HG03025 (cell line): Measurements from ENCODE around the gene DDX31.

Experiments
- ATAC-seq: cut with Tn5 transposase; IDR thresholded peaks from one replicate; pipeline ENCODE4 v1.9.1; 2021; ENCODE audit warnings: mild to moderate bottlenecking, moderate library complexity; ENCODE audit not compliant: unreplicated experiment, low FRiP score

DDX31 gene

GRCh38 chr9:132638240-132638639, 31.5 kb downstream of the DDX31 start:
- ATAC-seq, result no peak

GRCh38 chr9:132637801-132638200, 32.0 kb downstream of the DDX31 start:
- no peak for ATAC-seq

DNA sequence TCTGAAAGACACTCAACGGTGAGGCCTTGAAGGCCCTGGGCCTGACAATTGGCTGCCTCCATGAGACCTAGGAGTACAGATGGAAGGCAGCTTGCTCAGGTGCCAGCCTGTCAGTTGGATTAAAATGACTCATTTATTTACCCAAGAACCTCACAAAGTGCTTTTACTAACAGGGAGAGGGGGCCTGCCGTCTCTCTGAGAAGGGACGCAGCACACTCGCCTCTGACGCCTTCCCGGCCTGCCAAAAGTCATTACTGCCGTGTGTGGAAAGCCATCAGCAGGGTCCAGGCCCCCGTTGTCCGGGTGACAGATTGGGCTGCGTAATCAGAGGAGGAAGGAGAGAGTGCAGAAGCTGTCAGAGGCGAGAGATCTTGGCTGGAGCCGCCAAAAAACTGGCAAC, 32.4 kb downstream of the DDX31 start:
- ATAC-seq, result no peak

GRCh38 chr9:132634327-132634726, 35.5 kb downstream of the DDX31 start:
- no peak for ATAC-seq

DNA sequence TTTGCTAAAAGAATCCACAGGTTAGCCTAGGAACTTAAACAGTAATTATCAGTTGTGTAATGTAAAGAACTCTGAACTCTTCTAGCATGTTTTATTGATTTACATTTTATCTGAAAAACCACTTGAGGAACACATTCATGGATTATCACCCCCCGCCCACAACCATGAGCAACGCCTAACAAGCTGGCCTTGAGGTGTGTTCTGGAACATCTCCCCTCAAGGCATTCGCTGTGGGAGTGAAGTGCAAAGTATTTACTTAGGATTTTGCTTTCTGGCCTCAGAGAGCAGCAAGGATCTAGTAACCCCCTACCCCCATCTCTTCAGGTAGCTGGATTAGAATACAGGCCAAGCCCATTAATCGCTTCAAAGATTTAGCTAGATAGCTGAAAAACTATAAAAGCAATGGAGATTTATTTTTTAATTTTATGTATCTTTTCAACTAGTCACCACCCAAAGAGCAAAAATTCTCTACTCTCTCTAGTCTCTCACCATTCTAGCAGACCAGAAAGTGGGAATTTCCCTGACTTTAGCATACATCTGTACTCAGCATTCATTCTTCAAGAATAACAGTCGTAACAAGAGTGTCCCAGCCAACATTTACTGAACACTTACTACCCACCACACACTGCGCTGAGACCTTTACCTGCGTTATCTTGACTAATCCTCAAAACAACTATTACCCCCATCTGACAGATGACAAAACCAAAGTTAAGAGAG, 37.2 kb downstream of the DDX31 start:
- no peak for ATAC-seq

DNA sequence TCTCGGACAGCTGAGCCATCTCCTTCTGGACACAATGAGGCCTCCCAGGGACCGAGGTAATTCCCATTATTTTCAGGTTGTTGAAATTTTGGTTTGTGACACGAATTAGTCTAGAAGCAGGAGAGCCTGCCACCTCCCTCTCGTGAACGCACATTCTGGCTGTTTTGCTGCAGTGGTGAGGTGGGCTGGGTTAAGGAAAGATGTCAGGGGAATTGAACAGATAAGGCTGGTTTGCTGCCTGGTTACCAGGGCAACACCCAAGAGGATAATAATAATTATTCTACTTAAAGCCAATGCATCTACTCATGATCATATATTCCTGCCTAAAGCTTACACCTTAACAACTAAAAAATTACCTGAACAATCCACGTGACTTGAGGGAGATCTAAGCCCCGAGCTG, 38.1 kb downstream of the DDX31 start:
- no peak for ATAC-seq

DNA sequence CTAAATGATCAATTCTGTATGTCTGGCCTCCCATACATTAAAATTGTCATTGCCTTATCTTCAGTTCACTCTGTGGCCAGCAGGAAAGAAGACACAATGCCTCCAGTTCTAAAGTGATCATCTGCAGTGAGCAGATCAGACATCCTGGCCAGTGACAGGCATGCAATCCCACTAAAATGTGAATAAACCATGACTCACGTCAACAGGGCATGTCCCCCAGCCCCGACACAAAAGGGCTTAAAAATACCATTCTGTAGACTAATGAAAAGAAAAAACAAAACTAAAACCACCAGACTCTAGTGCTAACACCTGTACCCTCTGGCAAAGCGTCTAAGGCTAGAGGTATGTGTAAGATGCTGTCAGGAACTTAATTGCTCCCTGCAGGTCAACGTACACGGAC, 38.5 kb downstream of the DDX31 start:
- no peak for ATAC-seq

DNA sequence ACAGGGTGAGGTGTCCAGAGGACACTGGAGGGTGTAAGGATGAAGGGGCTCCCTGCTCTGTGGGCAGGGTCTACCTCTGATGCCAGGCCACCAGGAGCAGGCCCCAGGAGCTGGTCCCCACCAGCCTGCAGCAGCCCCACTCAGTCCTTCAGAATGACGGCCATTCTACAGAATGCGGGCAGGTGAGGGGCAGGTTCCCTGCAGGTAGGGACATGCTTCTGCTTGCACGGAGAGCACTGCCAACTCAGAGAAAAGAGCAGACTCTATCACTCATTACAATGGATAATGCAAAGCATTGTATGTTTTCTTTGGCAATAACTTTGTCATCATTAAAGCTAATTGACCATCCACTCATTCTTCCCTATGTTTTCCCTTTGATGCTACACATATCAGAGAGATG, 39.0 kb downstream of the DDX31 start:
- ATAC-seq, result no peak

DNA sequence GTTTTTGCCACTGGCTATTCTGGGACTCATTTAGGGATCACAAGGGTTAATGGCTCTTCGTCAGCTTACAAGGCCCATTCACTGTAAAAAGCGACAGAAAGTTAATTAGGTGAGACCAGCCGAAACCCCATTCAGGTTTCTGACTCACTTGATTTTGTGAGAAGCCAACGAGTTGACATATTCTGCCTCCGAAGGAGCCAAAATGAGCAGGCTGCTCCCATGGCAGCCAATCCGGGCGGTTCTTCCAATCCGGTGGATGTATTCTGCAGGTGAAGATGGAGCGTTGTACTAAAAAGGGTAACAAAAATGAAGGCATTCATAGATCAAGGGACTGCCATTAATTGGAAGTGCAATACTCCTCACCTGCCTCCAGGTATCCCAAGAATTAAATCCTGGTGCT, 39.7 kb downstream of the DDX31 start:
- ATAC-seq, result no peak

DNA sequence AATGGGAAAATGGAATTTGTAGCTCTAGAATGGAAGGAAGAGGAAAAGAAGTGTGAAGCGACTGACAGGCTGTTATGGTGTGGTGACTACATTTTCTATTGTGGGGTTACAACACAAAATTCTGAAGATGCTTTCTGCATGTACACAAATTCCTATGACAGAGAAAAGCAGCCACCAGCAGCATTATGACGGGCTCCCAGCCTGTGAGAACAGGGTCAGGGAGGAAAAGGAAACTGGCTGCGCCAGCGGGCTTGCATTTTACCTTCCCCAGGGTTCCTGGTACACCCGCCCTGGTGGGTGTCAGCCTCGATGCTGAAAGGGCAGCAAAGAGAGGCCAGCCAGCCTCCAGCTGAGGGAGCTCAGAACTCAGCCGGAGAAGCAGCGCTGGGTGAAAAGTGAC, 41.0 kb downstream of the DDX31 start:
- ATAC-seq, result no peak

- no peak for ATAC-seq
These were observed 42.2 kb downstream of the DDX31 start for GRCh38 chr9:132627594-132627993.

DNA sequence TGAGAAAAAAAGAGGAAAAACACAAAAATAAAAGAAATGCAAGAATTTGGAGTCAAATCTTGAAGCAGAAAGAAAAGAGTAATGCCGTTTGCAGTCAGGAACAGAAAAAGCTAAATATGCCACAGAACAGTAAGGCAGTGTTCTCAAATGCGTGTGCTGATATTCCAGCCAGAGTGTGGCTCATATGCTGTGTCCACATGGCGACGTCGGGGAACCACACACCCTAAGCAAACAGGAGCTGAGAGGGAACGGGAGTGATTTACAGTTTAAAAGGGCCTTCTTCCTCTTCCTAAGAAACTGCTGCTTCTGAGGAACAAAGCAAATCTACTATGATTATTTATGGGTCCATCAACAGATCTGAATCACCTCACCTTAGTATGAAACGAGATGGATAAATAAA, 42.7 kb downstream of the DDX31 start:
- ATAC-seq, result no peak

DNA sequence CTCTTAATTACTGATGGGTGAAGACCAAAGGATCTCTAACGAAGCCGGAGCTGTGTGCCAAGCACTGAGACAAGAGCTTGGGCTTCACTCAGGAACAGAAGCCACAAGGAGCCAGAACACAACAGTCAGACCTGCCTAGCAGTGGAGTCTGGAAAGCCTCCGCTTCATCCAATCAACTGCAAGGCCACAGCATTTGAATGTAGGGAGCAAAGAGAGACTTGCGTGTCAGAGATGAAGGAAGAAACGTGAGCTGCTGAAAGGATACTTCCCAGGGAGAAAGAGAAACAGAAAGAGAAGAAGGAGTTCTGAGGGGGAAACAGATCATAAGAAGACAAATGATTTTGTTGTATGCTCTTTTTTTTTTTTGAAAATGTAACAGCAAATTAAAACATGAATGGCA, 43.5 kb downstream of the DDX31 start:
- no peak for ATAC-seq

GRCh38 chr9:132622159-132622558, 47.6 kb downstream of the DDX31 start:
- no peak for ATAC-seq

DNA sequence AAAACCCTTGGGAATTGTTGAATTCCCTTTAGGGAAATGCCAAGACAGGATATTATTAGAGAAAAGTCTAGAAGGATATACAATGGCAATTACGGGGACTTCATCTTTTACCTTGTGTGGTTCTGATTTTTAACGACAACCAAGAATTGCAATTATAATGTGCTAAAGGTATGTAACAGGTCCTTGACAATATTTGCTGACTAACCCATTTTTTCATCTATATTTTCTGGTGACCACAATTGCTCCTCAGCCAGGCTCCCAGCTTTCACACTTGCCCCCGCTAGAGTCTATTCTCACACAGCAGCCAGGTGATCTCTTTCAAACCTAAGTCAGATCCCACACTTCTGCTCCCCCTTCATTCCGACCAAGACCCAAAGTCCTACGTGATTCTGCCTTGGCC, 53.1 kb downstream of the DDX31 start:
- ATAC-seq, result no peak

DNA sequence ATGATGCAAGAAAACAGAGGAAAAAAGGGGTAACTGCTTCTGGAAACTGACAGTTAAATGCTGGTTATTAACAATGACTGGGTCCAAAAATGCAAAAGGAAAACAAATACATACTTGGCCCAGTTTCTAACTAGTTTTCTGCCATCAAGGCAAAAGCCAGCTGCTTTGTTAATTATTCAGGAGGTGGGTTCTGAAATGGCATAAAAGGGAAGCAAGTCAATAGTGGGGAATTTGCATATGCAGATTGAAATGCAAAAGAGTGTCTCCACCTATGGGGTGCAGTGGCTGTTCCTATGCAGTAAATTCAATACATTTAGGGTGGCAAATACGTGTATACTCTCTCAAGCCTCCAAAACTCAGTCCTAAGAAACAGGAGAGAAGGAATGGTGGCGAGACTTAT, 54.0 kb downstream of the DDX31 start:
- no peak for ATAC-seq

DNA sequence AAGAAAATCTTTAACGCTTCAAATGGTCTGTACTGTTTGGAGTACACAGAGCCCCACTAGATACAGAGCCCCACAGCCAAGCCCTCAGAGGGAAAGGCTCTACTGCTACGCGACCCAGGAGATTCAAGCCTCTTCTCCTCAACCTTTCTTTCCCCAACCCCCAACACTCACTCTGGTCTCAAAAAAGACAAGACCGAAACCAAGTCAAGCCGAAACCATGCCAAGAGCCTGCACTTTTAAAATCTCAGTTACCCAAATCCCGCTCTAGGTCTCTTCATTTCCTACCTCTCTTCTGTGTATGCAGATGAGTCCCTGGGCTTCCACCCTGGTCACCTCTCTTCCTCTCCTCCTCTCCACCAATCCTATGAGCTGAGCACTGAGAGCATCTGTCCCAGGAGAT, 55.5 kb downstream of the DDX31 start:
- no peak for ATAC-seq

DNA sequence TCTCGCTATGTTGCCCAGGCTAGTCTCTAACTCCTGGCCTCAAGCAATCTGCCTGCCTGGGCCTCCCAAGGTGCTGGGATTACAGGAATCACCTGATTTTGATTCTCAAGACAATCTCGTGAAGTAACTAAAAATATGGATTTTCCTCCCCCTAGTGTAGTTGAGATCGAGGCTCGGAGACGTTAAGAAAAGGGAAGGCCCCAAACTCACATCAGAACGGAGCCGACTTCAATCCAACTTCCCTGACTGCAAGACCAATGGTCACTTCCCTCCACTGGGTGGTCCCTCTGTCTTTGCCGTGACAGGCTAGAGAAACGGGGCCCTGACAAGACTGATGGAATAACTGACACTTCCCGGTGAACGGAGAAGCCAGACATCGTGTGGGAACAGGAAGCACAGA, 59.1 kb downstream of the DDX31 start:
- no peak for ATAC-seq

DNA sequence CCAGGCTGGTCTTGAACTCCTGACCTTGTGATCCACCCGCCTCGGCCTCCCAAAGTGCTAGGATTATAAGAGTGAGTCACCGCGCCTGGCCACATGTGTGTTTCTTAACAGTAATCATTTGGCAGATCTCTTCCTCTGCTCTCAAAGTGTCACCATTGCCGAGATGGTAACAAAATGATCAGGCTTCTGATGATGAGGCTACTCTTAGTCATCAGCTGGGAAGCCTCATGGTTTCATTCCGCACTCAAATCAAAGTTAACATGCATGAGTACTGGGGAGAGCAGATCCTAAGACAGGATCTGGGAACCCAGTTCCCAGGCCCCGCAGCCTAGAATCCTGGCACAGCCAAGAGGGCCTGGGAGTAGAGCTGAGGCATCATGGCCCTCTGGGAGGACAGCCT, 60.0 kb downstream of the DDX31 start:
- ATAC-seq, result no peak

- ATAC-seq, result no peak
These were observed 60.6 kb downstream of the DDX31 start for GRCh38 chr9:132609184-132609583.

DNA sequence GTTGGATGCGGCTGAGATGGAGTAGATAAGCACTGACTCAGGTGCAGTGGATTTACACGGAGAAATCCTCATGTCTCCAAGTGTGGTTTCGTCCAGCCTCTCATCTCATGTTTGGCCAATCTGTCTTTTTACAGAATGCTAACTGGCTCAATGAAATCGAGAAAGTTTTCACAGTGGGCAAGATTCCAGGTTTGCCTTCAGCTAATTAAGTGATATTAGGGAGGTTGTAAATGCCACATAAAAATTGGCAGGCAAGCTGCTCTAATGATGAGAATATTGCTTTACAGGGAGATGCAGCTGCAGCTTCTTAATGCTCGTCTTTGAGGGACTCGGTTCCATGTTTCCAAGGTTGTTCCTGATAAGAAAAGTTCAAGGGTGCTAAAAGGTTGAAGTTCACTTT, 63.7 kb downstream of the DDX31 start:
- ATAC-seq, result no peak

DNA sequence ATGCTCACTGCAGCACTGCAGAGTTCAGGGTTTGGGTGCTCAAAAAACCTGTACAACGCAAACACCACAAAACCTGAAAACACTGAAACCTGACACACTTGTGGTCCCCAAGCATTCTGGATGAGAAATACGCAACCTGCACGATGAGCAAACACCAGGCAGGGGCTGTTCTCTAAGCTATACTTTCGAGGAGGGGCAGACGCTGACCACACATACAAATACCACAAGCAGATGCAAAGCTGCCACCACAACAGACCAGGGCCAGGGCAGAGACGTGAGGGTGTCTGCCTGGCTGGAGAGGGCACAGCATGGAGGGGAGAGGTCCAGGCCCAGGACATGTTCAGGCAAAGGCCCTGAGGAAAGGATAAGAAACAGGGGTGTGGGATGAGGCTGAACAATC, 64.4 kb downstream of the DDX31 start:
- ATAC-seq, result no peak

- ATAC-seq, result no peak
These were observed 67.6 kb downstream of the DDX31 start for GRCh38 chr9:132602207-132602606.
